SK-N-SH treated with all-trans-retinoic acid at 6 μM for 48 hours (cell line): Measurements from ENCODE around the gene NEURL1.
"Not testable (repeated sequence)": the region's sequence is repeated elsewhere in the genome, so short reads cannot be mapped to it uniquely, and the experiment has no call there.

ENCODE experiments used
- ATAC-seq: fragments of 200-7000 bp; cut with Tn5 transposase; 3 replicates; pipeline ENCODE4 v1.9.1; 2020; ENCODE audit warnings: mild to moderate bottlenecking, moderate library complexity
- BACH2 ChIP-seq: fragments of 250-450 bp; sonication (Bioruptor Pico); IDR thresholded peaks from 2 replicates; pipeline ENCODE4 v1.9.0; 2021; ENCODE audit warnings: mild to moderate bottlenecking, borderline replicate concordance
- CREB5 ChIP-seq: fragments of 250-450 bp; sonication (Bioruptor Pico); IDR thresholded peaks from 2 replicates; pipeline ENCODE4 v1.5.1; 2020; ENCODE audit warnings: low read depth, mild to moderate bottlenecking, moderate library complexity
- CSDC2 ChIP-seq: fragments of 250-450 bp; sonication (Bioruptor Pico); IDR thresholded peaks from 2 replicates; pipeline ENCODE4 v1.5.0; 2020; ENCODE audit warnings: mild to moderate bottlenecking, moderate library complexity
- CSRNP3 ChIP-seq: fragments of 250-450 bp; sonication (Bioruptor Pico); IDR thresholded peaks from 2 replicates; pipeline ENCODE4 v1.5.1; 2021; ENCODE audit warnings: mild to moderate bottlenecking, moderate library complexity
- ESRRG ChIP-seq: fragments of 250-450 bp; sonication (Bioruptor Pico); IDR thresholded peaks from 2 replicates; pipeline ENCODE4 v1.6.1; 2021; ENCODE audit warnings: mild to moderate bottlenecking
- GLIS3 ChIP-seq: fragments of 250-450 bp; sonication (Bioruptor Pico); IDR thresholded peaks from 2 replicates; pipeline ENCODE4 v1.5.0; 2020; ENCODE audit warnings: mild to moderate bottlenecking, moderate library complexity
- ISL1 ChIP-seq: fragments of 250-450 bp; sonication (Bioruptor Pico); IDR thresholded peaks from 2 replicates; pipeline ENCODE4 v2.1.2; 2022; ENCODE audit warnings: mild to moderate bottlenecking, moderate library complexity
- OSR1 ChIP-seq: fragments of 250-450 bp; sonication (Bioruptor Pico); IDR thresholded peaks from 2 replicates; pipeline ENCODE4 v1.8.0; 2022; ENCODE audit warnings: moderate library complexity, mild to moderate bottlenecking, inconsistent platforms
- PATZ1 ChIP-seq: fragments of 250-450 bp; sonication (Bioruptor Pico); IDR thresholded peaks from 2 replicates; pipeline ENCODE4 v1.8.0; 2020; ENCODE audit warnings: mild to moderate bottlenecking, moderate library complexity, borderline replicate concordance
- PPARA ChIP-seq: fragments of 250-450 bp; sonication (Bioruptor Pico); IDR thresholded peaks from 2 replicates; pipeline ENCODE4 v1.5.0; 2020; ENCODE audit warnings: mild to moderate bottlenecking, borderline replicate concordance
- RARB ChIP-seq: fragments of 250-450 bp; sonication (Bioruptor Pico); IDR thresholded peaks from 2 replicates; pipeline ENCODE4 v1.8.0; 2021; ENCODE audit warnings: mild to moderate bottlenecking, moderate library complexity
- SNAI2 ChIP-seq: fragments of 250-450 bp; sonication (Bioruptor Pico); IDR thresholded peaks from 2 replicates; pipeline ENCODE4 v1.5.0; 2020; ENCODE audit warnings: mild to moderate bottlenecking, moderate library complexity
- TCF4 ChIP-seq: fragments of 250-450 bp; sonication (Bioruptor Pico); IDR thresholded peaks from 2 replicates; pipeline ENCODE4 v1.8.0; 2021; ENCODE audit warnings: mild to moderate bottlenecking, moderate library complexity, borderline replicate concordance
- TSHZ2 ChIP-seq: fragments of 250-450 bp; sonication (Bioruptor Pico); IDR thresholded peaks from 2 replicates; pipeline ENCODE4 v1.5.0; 2020; ENCODE audit warnings: mild to moderate bottlenecking, moderate library complexity
- ZFP3 ChIP-seq: fragments of 250-450 bp; sonication (Bioruptor Pico); IDR thresholded peaks from 2 replicates; pipeline ENCODE4 v1.5.0; 2020; ENCODE audit warnings: mild to moderate bottlenecking, moderate library complexity
- ZFP30 ChIP-seq: fragments of 450-650 bp; formaldehyde crosslinking; IDR thresholded peaks from 2 replicates; pipeline ENCODE4 v1.5.0; 2022; ENCODE audit warnings: mild to moderate bottlenecking, moderate library complexity
- ZNF565 ChIP-seq: fragments of 450-650 bp; formaldehyde crosslinking; conservative IDR thresholded peaks from 2 replicates; pipeline ENCODE4 v1.5.0; 2020; ENCODE audit warnings: low read depth, mild to moderate bottlenecking, moderate library complexity
- ZNF8 ChIP-seq: fragments of 450-650 bp; formaldehyde crosslinking; IDR thresholded peaks from 2 replicates; pipeline ENCODE4 v1.5.0; 2020; ENCODE audit warnings: mild to moderate bottlenecking, moderate library complexity

The NEURL1 gene

GRCh38 chr10:103514244-103514643, 20.7 kb downstream of the NEURL1 start:
- TF ChIP-seq ZFP3 (CRISPR knock-in tag), result no peak
- TF ChIP-seq BACH2 (CRISPR knock-in tag), result no peak
- TF ChIP-seq RARB (CRISPR knock-in tag), result no peak
- TF ChIP-seq CSDC2 (CRISPR knock-in tag), result no peak
- no peak for TF ChIP-seq GLIS3 (CRISPR knock-in tag)
- TF ChIP-seq OSR1 (CRISPR knock-in tag), result no peak
- TF ChIP-seq ESRRG (CRISPR knock-in tag), result no peak
- no peak for TF ChIP-seq PPARA (CRISPR knock-in tag)
- no peak for TF ChIP-seq ISL1 (CRISPR knock-in tag)
- TF ChIP-seq ZNF565 (CRISPR knock-in tag), result no peak
- TF ChIP-seq ZFP30, result no peak
- TF ChIP-seq CSRNP3 (CRISPR knock-in tag), result no peak
- no peak for TF ChIP-seq SNAI2 (CRISPR knock-in tag)
- no peak for ATAC-seq

GRCh38 chr10:103517234-103518085, 24.0 kb downstream of the NEURL1 start:
- no peak for TF ChIP-seq PPARA (CRISPR knock-in tag)
- TF ChIP-seq OSR1 (CRISPR knock-in tag), result no peak
- TF ChIP-seq CREB5 (CRISPR knock-in tag), result no peak
- no peak for TF ChIP-seq ZFP30
- TF ChIP-seq TSHZ2 (CRISPR knock-in tag), result no peak
- no peak for TF ChIP-seq BACH2 (CRISPR knock-in tag)
- no peak for TF ChIP-seq ISL1 (CRISPR knock-in tag)
- no peak for TF ChIP-seq PATZ1 (CRISPR knock-in tag)
- no peak for TF ChIP-seq RARB (CRISPR knock-in tag)
- TF ChIP-seq ESRRG (CRISPR knock-in tag), result no peak
- no peak for TF ChIP-seq SNAI2 (CRISPR knock-in tag)
- no peak for ATAC-seq

GRCh38 chr10:103519798-103520197, 26.3 kb downstream of the NEURL1 start:
- TF ChIP-seq TSHZ2 (CRISPR knock-in tag) (no peak), ZFP3 (CRISPR knock-in tag) (no peak), PPARA (CRISPR knock-in tag) (no peak), ZNF8 (no peak), ESRRG (CRISPR knock-in tag) (no peak), TCF4 (CRISPR knock-in tag) (no peak), ZFP30 (no peak)
- ATAC-seq, result no peak

GRCh38 chr10:103522006-103522405, 28.5 kb downstream of the NEURL1 start:
- ATAC-seq, result not testable (repeated sequence)
